Central memory CD8-positive, alpha-beta T cell (primary cell): ENCODE measurements around the gene BLID.

Experiments
- ATAC-seq: fragments of 150-1000 bp; cut with Tn5 transposase; replicated peaks from 2 replicates; pipeline ENCODE4 v1.10.0; 2022; ENCODE audit warnings: mild to moderate bottlenecking, moderate FRiP score, moderate number of reproducible peaks; ENCODE audit not compliant: poor library complexity, severe bottlenecking; ENCODE audit errors: extremely low read depth
- DNase-seq, 2 donors: peaks; one replicate each; pipeline ENCODE4 v3.0.0; 2021; ENCODE audit warnings: low spot score in 2 of 2
- H3K27ac Mint-ChIP-seq: one replicate; pipeline ENCODE4 v1.8.0; 2022; ENCODE audit warnings: low read depth, mild to moderate bottlenecking, moderate library complexity, mixed read lengths
- H3K27me3 Mint-ChIP-seq: one replicate; pipeline ENCODE4 v1.8.0; 2022; ENCODE audit warnings: mixed read lengths
- H3K36me3 Mint-ChIP-seq: one replicate; pipeline ENCODE4 v1.8.0; 2022; ENCODE audit warnings: mild to moderate bottlenecking, moderate library complexity, mixed read lengths; ENCODE audit not compliant: insufficient read depth
- H3K4me1 Mint-ChIP-seq: one replicate; pipeline ENCODE4 v1.8.0; 2022; ENCODE audit warnings: mixed read lengths
- H3K4me3 Mint-ChIP-seq: one replicate; pipeline ENCODE4 v1.8.0; 2022; ENCODE audit warnings: mild to moderate bottlenecking, moderate library complexity, mixed read lengths
- H3K9me3 Mint-ChIP-seq: one replicate; pipeline ENCODE4 v1.8.0; 2022; ENCODE audit warnings: mixed read lengths

The BLID gene

DNA sequence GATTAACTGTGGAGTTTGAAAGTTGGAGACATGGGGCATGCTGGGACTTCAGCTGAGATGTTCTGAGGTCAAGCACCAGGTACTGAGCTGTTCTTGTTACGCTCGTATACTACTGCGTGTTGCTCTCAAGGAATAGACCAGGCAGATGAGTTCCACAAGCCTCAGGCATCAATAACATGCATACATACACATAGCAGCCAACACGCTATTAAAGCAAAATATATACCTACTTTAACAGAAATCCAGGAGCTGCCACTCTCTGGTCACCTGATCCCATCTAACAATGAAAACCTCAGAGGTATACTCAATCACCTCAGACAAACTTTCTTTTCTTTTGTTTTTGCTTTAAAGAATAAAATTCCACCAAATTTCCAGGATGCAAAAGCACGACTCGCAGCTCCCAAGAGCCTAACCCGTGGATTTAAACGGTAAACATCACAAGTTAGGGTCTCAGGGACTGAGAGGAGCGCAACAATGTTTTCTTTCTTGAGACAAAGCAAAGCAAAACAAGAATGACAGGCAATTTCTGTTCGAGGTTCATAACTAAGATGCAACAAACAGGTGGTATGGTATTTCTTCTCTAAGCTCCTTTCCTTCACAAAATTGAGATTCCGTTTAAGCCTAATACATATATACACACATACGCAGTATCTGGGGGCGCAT, 16.5 kb downstream of the BLID start:
- no peak for ATAC-seq
- H3K27me3 Mint-ChIP-seq: peaks cover 29% of the 10 kb centered on the region
- H3K36me3 Mint-ChIP-seq: no peaks in the 10 kb centered on the region
- no peaks in the 10 kb centered on the region for H3K9me3 Mint-ChIP-seq
- no peak for DNase-seq
- H3K27ac Mint-ChIP-seq: no peak overlapping the region
- H3K4me3 Mint-ChIP-seq: no peak overlapping the region
- peaks cover 6% of the 10 kb centered on the region for H3K4me1 Mint-ChIP-seq

GRCh38 chr11:122098261-122098980, 17.6 kb downstream of the BLID start:
- H3K36me3 Mint-ChIP-seq: no peaks in the 10 kb centered on the region

GRCh38 chr11:122097419-122098001, 18.5 kb downstream of the BLID start:
- Mint-ChIP-seq H3K27ac (no peak overlapping the region), H3K4me3 (no peak overlapping the region), H3K9me3 (no peaks in the 10 kb centered on the region), H3K36me3 (no peaks in the 10 kb centered on the region), H3K4me1 (peaks cover 6% of the 10 kb centered on the region), H3K27me3 (peaks cover 31% of the 10 kb centered on the region)
- ATAC-seq: no peak
- DNase-seq: no peak

More at GRCh38 chr11:122098261-122098980, 17.6 kb downstream of the BLID start:
- H3K4me3 Mint-ChIP-seq: no peak overlapping the region
- no peak for DNase-seq
- no peaks in the 10 kb centered on the region for H3K9me3 Mint-ChIP-seq
- H3K27me3 Mint-ChIP-seq: peaks cover 29% of the 10 kb centered on the region
- no peak for ATAC-seq
- no peak overlapping the region for H3K27ac Mint-ChIP-seq
- peaks cover 6% of the 10 kb centered on the region for H3K4me1 Mint-ChIP-seq

DNA sequence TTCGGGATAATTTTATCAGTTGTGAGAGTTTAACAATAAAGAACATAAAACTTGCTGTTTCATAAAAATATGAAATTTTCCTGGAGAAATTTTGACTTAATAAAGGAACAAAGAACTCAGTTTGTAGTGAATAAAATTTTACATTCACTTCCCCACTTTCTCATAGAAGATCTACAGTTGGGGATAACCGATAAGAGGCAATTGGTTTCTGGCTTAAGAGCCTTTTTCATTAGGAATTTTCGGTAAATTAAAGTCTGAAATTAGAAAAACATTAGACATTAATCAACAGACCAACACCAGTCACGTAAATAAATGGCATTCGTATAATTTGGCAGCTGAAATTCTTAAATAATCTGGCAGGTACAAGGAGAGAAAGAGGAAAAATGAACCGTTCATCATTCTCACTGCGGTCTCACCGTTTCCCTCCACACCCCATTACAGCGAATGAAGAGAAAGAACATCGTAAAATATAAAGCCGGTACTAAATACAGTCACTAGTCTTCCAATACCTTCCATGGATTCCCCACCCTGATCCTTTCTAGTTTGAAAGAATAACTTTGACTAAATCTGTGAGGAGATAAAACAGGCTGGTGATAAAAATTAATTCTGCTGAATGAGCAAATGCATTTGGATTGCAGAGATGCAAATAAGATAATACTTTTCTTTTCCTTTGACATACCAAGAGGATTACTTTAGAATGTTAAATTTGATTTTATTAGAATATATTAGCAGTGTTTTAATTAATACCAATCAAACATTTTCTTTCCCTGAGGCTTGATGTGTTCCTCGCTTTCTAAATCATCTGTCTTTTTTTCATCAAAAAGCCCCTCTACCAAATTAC, 19.5 kb downstream of the BLID start:
- Mint-ChIP-seq H3K27ac (no peak overlapping the region), H3K36me3 (no peaks in the 10 kb centered on the region), H3K9me3 (no peaks in the 10 kb centered on the region), H3K4me3 (no peak overlapping the region), H3K27me3 (peaks cover 41% of the 10 kb centered on the region), H3K4me1 (peaks cover 6% of the 10 kb centered on the region)
- ATAC-seq (no peak), DNase-seq (no peak)

DNA sequence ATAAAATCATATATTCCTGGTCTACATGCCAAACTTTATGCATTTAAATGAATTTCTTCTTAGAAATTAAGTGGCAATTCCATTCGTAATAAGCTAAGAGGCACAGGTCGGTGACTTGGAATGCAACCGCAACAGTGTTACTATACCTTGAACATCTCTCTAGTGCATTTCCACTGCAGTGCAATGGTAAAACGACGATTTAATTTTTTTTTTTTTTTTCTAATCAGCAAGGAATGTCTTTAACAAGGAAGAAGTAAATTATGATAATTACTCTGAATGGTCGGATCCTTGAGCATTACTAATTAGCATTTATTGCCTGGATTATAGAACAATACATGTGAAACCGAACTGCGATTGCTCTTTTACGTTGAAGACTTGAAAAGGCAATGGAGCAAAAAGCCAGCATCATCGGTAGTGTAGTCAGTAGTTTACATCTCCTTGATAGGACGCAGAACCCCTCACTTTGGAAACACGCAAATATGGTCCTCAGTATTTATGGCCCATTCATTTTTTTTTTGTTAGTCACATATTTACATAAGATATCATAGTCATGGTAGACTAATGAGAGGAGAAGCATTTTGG, 20.2 kb downstream of the BLID start:
- DNase-seq (no peak), ATAC-seq (no peak)
- no peak overlapping the region for H3K27ac Mint-ChIP-seq
- peaks cover 43% of the 10 kb centered on the region for H3K27me3 Mint-ChIP-seq
- peaks cover 6% of the 10 kb centered on the region for H3K4me1 Mint-ChIP-seq
- no peak overlapping the region for H3K4me3 Mint-ChIP-seq
- H3K9me3 Mint-ChIP-seq: no peaks in the 10 kb centered on the region
- no peaks in the 10 kb centered on the region for H3K36me3 Mint-ChIP-seq

DNA sequence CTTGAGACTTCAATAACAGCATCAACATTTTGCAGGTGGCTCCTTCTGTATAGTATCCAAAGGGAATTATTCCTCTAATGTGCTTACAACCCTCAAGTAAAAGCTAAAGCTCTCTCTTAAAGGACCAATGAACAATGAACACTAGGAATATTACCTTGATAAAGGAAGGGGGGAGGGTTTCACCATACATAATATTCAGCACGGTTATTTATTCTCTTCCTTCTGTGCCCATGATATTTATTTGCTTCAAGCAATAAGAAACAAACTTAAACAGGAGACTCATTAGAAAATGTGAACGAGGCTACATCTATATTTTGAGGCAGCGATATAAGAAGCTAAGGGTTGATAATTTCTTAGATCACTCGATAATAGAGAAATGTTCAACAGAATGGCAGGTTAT, 21.2 kb downstream of the BLID start:
- no peak for DNase-seq
- Mint-ChIP-seq H3K27ac (no peak overlapping the region), H3K4me3 (no peak overlapping the region), H3K4me1 (peaks cover 1% of the 10 kb centered on the region), H3K36me3 (no peaks in the 10 kb centered on the region), H3K9me3 (no peaks in the 10 kb centered on the region), H3K27me3 (peaks cover 43% of the 10 kb centered on the region)
- ATAC-seq: no peak

- no peak for ATAC-seq
- H3K4me1 Mint-ChIP-seq: no peaks in the 10 kb centered on the region
- H3K27ac Mint-ChIP-seq: no peak overlapping the region
- H3K9me3 Mint-ChIP-seq: no peaks in the 10 kb centered on the region
- H3K36me3 Mint-ChIP-seq: no peaks in the 10 kb centered on the region
- no peak overlapping the region for H3K4me3 Mint-ChIP-seq
- no peak for DNase-seq
- peaks cover 43% of the 10 kb centered on the region for H3K27me3 Mint-ChIP-seq
Observed at GRCh38 chr11:122093731-122094275, 22.2 kb downstream of the BLID start.

DNA sequence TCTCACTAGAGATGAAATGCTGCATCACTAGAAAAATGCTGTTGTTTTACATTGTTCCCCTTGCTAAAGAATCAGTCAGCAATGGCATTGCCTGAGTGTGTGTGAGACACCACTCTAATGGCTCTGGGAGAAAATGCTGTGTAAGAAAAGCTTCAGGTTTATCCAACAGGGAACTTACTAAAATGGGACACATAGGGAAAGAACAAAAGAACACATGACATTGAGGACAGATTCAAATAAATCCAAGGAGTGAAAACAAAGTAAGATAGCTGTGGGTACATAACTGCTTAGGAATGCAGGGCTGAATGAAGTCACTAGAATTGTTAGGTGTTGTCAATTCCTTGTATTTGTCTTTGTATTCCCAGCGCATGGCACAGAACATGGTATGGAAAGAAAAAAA, 24.2 kb downstream of the BLID start:
- no peak for DNase-seq
- Mint-ChIP-seq H3K4me3 (no peak overlapping the region), H3K9me3 (no peaks in the 10 kb centered on the region), H3K4me1 (no peaks in the 10 kb centered on the region), H3K27ac (no peak overlapping the region), H3K27me3 (peaks cover 37% of the 10 kb centered on the region), H3K36me3 (no peaks in the 10 kb centered on the region)
- no peak for ATAC-seq

GRCh38 chr11:122089111-122089510, 26.9 kb downstream of the BLID start:
- ATAC-seq (no peak), DNase-seq (no peak)
- Mint-ChIP-seq H3K27ac (no peak overlapping the region), H3K9me3 (no peaks in the 10 kb centered on the region), H3K4me1 (no peaks in the 10 kb centered on the region), H3K36me3 (no peaks in the 10 kb centered on the region), H3K4me3 (no peak overlapping the region), H3K27me3 (peaks cover 34% of the 10 kb centered on the region)

GRCh38 chr11:122085712-122086111, 30.3 kb downstream of the BLID start:
- no peak overlapping the region for H3K4me3 Mint-ChIP-seq
- no peaks in the 10 kb centered on the region for H3K4me1 Mint-ChIP-seq
- DNase-seq (no peak), ATAC-seq (no peak)
- no peaks in the 10 kb centered on the region for H3K36me3 Mint-ChIP-seq
- no peaks in the 10 kb centered on the region for H3K9me3 Mint-ChIP-seq
- peaks cover 20% of the 10 kb centered on the region for H3K27me3 Mint-ChIP-seq
- H3K27ac Mint-ChIP-seq: no peak overlapping the region

- H3K36me3 Mint-ChIP-seq: no peaks in the 10 kb centered on the region
- H3K27me3 Mint-ChIP-seq: peaks cover 20% of the 10 kb centered on the region
Observed at GRCh38 chr11:122085264-122085663, 30.8 kb downstream of the BLID start.

GRCh38 chr11:122082205-122082604, 33.8 kb downstream of the BLID start:
- ATAC-seq (no peak), DNase-seq (no peak)
- Mint-ChIP-seq H3K4me3 (no peak overlapping the region), H3K9me3 (no peaks in the 10 kb centered on the region), H3K36me3 (no peaks in the 10 kb centered on the region), H3K27me3 (peaks cover 18% of the 10 kb centered on the region), H3K4me1 (no peaks in the 10 kb centered on the region), H3K27ac (no peak overlapping the region)

More at GRCh38 chr11:122085264-122085663, 30.8 kb downstream of the BLID start:
- DNase-seq: no peak
- no peak overlapping the region for H3K27ac Mint-ChIP-seq
- ATAC-seq: no peak
- no peaks in the 10 kb centered on the region for H3K4me1 Mint-ChIP-seq
- no peak overlapping the region for H3K4me3 Mint-ChIP-seq
- H3K9me3 Mint-ChIP-seq: no peaks in the 10 kb centered on the region
